Stimulated activated CD8-positive, alpha-beta memory T cell treated with anti-CD3 and anti-CD28 coated beads, Interleukin-12 subunit alpha, Interleukin-12 subunit beta, amount 100 ng/mL, for 24 hours (primary cell): ENCODE results near the gene SULT1E1.

ENCODE experiments used
- DNase-seq: peaks from one replicate; pipeline ENCODE4 v3.0.0-alpha.2; 2020; ENCODE audit errors: extremely low read depth

SULT1E1 gene

GRCh38 chr4:69793732-69794131 is 66.2 kb downstream of the SULT1E1 start:
- DNase-seq: no peak
